ENCODE measurements around the gene TUBB2B.
A peak's percentile ranks its signal among the peaks of the same experiment; 100 is the strongest.
"Not testable (repeated sequence)": the region's sequence is repeated elsewhere in the genome, so short reads cannot be mapped to it uniquely, and the experiment has no call there.

The TUBB2B gene

GRCh38 chr6:3209114-3210023 is 18.1 kb downstream of the TUBB2B start:
- peak; percentile 53 for DNase-seq

DNA sequence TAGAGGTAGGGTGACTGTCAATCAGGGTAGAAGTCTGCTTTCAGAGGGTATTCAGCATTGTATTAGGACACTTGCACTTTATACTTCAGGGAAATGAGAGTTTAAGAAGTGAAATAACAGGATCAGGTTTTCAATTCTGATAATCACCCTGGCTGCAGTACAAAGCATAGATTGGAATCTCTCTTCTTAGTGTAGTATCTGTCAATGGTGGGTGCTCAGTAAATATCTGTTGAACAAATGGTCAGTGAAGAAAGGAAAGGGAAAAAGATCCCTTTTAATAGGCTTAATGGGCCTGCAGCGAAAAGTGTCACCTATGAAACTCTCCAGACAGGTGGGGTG is 18.7 kb downstream of the TUBB2B start:
- no peak for DNase-seq

GRCh38 chr6:3208098-3208774 is 19.2 kb downstream of the TUBB2B start:
- no peak for DNase-seq

DNA sequence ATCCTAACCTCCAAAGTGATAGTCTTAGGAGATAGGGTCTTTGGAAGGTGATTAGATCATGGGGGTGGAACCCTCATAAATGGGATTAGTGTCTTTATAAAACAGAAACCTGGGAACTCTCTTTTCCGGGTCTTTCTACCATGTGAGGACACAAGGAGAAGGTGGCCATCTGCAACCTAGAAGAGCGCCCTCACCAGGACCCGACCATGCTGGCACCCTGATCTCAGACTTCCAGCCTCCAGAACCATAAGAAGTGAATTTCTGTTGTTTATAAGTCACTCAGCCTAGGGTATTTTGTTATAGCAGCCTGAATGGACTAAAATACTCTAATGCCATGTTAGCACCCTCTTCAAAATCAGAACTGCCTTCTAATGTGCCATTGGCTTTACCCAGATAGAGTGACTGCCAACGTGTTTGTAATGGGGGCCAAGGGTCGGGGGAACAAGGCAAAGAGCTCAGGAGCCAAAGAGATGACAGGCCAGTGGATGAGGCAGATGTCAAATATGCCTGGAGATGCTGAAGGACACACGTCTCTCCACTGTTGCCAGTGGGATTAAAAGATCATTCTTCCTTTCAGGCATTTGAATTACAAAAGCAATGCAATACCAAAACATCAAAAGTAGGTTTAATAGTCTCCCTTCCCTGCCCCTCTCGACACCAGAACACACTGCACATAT is 21.0 kb downstream of the TUBB2B start:
- no peak for DNase-seq

DNA sequence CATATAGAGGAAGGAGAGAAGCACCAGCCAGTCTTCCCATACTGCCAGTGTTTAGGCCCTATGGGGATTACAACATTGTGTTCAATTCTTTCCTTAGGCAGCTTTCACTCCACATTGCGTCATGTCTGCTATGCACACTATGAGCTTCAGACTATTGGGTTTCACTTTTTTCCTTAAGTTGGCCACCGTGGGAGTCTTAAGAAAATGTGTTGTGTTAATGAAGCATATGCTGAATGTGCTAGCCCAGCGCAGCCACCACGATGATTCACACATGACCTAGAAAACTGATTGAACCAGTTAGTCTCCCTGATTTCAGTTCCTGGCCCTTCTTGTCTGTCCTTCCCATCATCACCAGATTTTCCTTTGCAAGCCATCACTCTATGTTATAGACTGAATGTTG is 21.5 kb downstream of the TUBB2B start:
- DNase-seq = no peak

- DNase-seq = no peak
Observed at GRCh38 chr6:3204921-3205320, 22.5 kb downstream of the TUBB2B start.

- no peak for DNase-seq
Observed at GRCh38 chr6:3202999-3203696, 24.3 kb downstream of the TUBB2B start.

DNA sequence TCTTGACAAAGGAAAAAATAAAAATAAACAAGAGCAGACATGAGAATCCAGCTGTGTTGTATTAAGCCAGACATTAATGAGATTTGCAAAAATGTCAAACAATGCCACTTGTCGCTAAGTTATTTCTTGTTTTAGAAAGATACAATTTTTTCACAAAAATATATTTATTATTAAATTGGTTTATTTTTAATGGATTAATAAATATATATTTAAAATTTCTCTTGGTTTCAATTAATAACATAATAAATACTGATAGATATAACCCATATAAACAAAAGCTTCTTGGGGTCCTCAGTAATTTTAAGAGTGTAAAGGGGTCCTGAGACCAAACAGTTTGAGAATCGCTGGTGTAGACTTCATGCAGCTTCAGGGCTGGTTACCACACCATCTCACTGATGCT is 26.1 kb downstream of the TUBB2B start:
- DNase-seq = no peak

- no peak for DNase-seq
Observed at GRCh38 chr6:3200682-3201081, 26.8 kb downstream of the TUBB2B start.

DNA sequence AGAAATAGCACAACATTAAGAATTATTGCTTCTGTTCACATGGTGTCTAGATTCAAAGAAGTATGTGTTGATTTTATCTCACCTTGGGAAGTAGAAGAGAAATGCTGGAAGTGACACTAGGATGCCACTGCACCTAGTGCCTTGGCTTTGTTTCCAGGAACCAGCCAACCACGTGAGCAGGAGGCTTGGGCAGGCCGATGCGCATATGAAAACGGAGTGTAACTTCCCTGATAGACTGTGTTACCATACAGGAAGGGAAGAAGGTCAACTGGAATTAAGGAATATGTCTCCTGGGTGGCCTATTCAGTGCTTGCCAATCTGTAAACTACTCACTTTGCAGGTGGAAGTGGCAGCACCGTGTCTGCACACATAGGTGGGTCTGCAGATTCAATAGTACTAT is 28.1 kb downstream of the TUBB2B start:
- no peak for DNase-seq

DNA sequence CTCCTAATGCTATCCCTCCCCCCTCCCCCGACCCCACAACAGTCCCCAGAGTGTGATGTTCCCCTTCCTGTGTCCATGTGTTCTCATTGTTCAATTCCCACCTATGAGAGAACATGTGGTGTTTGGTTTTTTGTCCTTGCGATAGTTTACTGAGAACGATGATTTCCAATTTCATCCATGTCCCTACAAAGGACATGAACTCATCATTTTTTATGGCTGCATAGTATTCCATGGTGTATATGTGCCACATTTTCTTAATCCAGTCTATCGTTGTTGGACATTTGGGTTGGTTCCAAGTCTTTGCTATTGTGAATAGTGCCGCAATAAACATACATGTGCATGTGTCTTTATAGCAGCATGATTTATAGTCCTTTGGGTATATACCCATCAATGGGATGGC is 29.7 kb downstream of the TUBB2B start:
- DNase-seq = not testable (repeated sequence)

GRCh38 chr6:3196770-3197169 is 30.7 kb downstream of the TUBB2B start:
- no peak for DNase-seq

DNA sequence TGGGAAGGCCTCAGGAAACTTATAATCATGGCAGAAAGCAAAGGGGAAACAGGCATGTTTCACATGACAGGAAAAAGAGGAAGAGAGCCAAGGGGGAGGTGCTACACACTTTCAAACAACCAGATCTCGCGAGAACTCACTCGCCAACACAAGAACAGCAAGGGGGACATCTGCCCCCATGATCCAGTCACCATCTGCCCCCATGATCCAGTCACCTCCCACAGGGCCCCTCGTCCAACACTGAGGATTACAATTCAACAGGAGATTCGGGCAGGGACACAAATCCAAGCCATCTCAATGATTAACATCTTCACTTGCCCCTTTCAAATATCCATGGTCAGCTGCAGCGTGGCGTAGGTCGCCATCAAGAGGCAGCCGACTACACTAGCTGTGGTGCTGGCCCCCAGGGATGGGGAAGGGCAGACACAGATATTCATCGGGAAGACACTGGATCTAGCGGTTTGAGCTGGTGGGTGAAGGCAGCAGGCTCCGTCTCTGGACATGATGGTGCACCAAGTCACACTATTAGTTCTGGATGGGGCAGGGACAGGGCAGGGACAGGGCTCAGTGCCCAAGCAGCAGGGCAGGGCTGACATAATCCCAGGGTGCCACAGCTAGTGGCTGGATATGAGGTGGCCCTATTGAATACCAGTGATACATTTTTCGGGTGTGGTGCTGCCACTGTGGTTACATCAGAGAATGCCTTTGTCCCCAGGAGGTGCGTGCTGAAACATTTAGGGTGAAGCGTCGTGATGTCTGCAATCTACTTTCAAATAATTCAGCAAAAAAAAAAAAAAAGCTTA is 31.6 kb downstream of the TUBB2B start:
- DNase-seq = no peak

- DNase-seq = no peak
Observed at GRCh38 chr6:3195420-3195694, 32.1 kb downstream of the TUBB2B start.

GRCh38 chr6:3194535-3195419 is 32.7 kb downstream of the TUBB2B start:
- no peak for DNase-seq

GRCh38 chr6:3193102-3193849 is 34.2 kb downstream of the TUBB2B start:
- no peak for DNase-seq

DNA sequence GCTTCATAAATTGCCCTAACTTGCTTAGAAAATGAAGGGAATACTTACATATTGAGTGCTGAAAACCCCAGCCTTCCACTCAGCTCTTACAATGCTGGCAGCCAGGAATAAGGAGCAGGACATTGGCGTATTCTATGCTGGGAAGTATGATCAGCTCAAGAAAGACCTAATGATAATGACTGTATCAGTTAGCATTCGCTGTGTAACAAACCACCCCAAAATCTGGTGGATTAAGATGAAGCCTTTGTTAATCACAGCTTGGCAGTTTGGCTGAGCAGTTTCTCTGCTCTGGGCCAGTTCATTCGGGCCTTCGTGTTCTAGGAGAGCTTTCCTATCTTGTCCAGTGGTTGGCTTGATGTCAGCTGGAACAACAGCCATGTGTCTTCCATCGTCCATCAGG is 36.7 kb downstream of the TUBB2B start:
- no peak for DNase-seq

- DNase-seq = no peak
Observed at GRCh38 chr6:3190056-3190455, 37.4 kb downstream of the TUBB2B start.

DNA sequence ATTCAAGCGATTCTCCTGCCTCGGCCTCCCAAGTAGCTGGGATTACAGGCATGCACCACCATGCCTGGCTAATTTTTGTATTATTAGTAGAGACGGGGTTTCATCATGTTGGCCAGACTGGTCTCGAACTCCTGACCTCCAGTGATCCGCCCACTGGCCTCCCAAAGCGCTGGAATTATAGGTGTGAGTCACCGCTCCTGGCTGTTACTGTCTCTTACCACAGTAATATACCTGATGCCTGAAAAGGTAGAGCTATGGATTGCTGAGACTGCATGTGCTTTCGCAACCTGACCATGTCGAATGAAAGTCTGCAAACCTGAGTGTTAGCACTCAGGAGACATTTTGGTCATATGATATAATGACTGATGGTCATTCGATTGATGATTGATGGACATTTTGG is 38.3 kb downstream of the TUBB2B start:
- not testable (repeated sequence) for DNase-seq

GRCh38 chr6:3188262-3188661 is 39.2 kb downstream of the TUBB2B start:
- no peak for DNase-seq

DNA sequence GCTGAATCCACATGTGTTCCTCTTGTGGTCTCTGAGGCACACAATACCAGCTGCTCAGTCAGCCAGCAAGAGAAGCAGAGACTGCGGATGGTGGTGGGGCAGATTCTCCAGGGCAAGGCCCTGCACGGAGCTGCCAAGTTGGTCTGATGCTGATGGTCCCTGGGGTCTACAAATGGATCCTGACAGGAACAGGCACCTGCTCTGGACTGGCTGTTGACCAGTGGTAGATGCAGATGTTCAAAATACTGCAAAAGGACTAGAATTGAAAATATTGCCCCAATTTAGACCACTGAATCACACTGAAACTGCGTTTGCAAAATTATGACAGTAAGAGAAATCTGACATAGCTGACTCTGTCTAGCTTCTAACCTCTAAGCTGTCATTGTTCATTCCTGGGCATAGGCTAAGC is 40.5 kb downstream of the TUBB2B start:
- DNase-seq = no peak

All from stimulated activated CD4-positive, alpha-beta T cell treated with anti-CD3 and anti-CD28 coated beads, Interleukin-12 subunit alpha, Interleukin-12 subunit beta, amount 100 ng/mL, for 4 hours (primary cell).